ENCODE data around the gene CDK17. TPM values are rescaled to one million over a fixed set of nuclear protein-coding genes. Genes with fewer than 3 reads are reported as not detected.

The CDK17 gene
- total and polyA plus RNA-seq, 9 of the 15 experiments (the other 6 are each of a cell fraction or from before 2014, with no cell fraction given) = 4.8 to 39.3 (median 21.6) TPM

DNA sequence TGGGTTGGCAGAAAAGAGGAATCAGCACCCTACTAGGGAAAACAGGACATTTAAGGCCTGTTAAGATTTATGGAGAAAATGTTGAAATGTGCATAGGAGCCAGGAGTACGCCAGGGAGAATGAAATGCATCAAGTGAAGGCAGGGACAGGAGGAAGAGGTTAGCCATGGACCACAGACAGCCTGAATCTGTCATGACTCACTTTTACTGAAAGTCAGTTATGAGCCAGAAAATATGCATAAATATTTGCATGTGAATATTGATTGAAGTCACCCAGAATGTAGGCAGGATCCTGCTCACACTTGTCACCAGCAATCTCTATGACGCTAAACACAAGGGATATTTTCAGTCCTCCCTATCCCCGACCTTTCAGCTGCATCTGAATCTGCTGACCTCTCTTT, 25.1 kb upstream of the CDK17 start:
- BruUV-seq (replicated peaks) = no TSS peak
- CTCF ChIA-PET (ENCODE audit: low intra/inter-chr PET ratio) = no interaction called here
- no peak for DNase-seq (ENCODE audit: extremely low read depth in 1 of 4, low spot score in 3 of 4)
- no peaks in the 10 kb centered on the region for H4K20me1 ChIP-seq (replicated peaks; ENCODE audit: control insufficient read depth, insufficient read depth, low read length)
- H2AFZ ChIP-seq (ENCODE audit: low read depth, low read length) = no peak overlapping the region
- no peak overlapping the region for H3K4me3 ChIP-seq
- no peak overlapping the region for H3K27ac ChIP-seq (ENCODE audit: extremely low read depth, low read depth, low read length)
- 14% methylated on average over 3 of the region's 3 CpGs for WGBS (ENCODE audit: insufficient coverage, low coverage, missing lambda C conversion rate)
- no peaks in the 10 kb centered on the region for H3K36me3 ChIP-seq (ENCODE audit: control insufficient read depth, insufficient read depth, low read length)
- intact Hi-C loops (cut with micrococcal nuclease) = no loop called here
- in situ Hi-C loops (cut with MboI) = no loop called here
- H3K79me2 ChIP-seq (ENCODE audit: control insufficient read depth, insufficient read depth, low read length) = no peaks in the 10 kb centered on the region
- no peaks in the 10 kb centered on the region for H3K27me3 ChIP-seq (ENCODE audit: control insufficient read depth in 2 of 2, insufficient read depth in 2 of 2, low read length in 2 of 2)
- ATAC-seq = no peak
- no peak overlapping the region for H3K4me2 ChIP-seq (ENCODE audit: insufficient read depth, low read length)
- TF ChIP-seq NR3C1 (CRISPR knock-in tag; IDR thresholded peaks at IDR 0.05) = no peak
- TF ChIP-seq RCOR1 (IDR thresholded peaks at IDR 0.05; ENCODE audit: borderline replicate concordance in 1 of 2, low read depth in 2 of 2, low read length in 2 of 2) = no peak
- no peak for TF ChIP-seq WHSC1 (IDR thresholded peaks at IDR 0.05; ENCODE audit: low read length)
- no peak for TF ChIP-seq CBX3 (IDR thresholded peaks at IDR 0.05; ENCODE audit: borderline replicate concordance in 1 of 2, low read length in 2 of 2)
- TF ChIP-seq HDAC2 (IDR thresholded peaks at IDR 0.05) = no peak
- TF ChIP-seq IRF2 (CRISPR knock-in tag; IDR thresholded peaks at IDR 0.05) = no peak
- TF ChIP-seq TOE1 (IDR thresholded peaks at IDR 0.05; ENCODE audit: borderline replicate concordance) = no peak
- no peak for TF ChIP-seq TOE1 (CRISPR knock-in tag; IDR thresholded peaks at IDR 0.05; ENCODE audit: borderline replicate concordance, low read depth)
- no peak for TF ChIP-seq ZNF699 (CRISPR knock-in tag; IDR thresholded peaks at IDR 0.05; ENCODE audit: insufficient replicate concordance)
- TF ChIP-seq SRSF3 (IDR thresholded peaks at IDR 0.05; ENCODE audit: insufficient read depth, low read length) = no peak
- no peak for TF ChIP-seq ATF2 (CRISPR knock-in tag; IDR thresholded peaks at IDR 0.05)
- no peak for TF ChIP-seq CBFA2T2 (conservative IDR thresholded peaks at IDR 0.05)
- TF ChIP-seq ZNF79 (CRISPR knock-in tag; IDR thresholded peaks at IDR 0.05; ENCODE audit: low read depth) = no peak
- TF ChIP-seq KAT8 (IDR thresholded peaks at IDR 0.05; ENCODE audit: low read depth) = no peak
- no peak for TF ChIP-seq TFAP4 (CRISPR knock-in tag; IDR thresholded peaks at IDR 0.05; ENCODE audit: borderline replicate concordance)
- TF ChIP-seq TAF1 (IDR thresholded peaks at IDR 0.05; ENCODE audit: control insufficient read depth, extremely low read depth, insufficient read depth, low read length, severe bottlenecking) = no peak
- no peak for TF ChIP-seq KAT2B (IDR thresholded peaks at IDR 0.05; ENCODE audit: low read depth, low read length)
- H3K4me1 ChIP-seq (replicated peaks in 1 of 2; ENCODE audit: control insufficient read depth in 2 of 2, insufficient read depth in 2 of 2, low read length in 2 of 2) = no peaks in the 10 kb centered on the region; a peak in 1 of 5 replicates
- FAIRE-seq = no peak
- H3K9me1 ChIP-seq (ENCODE audit: control insufficient read depth, insufficient read depth, low read length) = no peaks in the 10 kb centered on the region
- POLR2A ChIA-PET = no interaction called here
- no peaks in the 10 kb centered on the region for H3K9me3 ChIP-seq (replicated peaks; ENCODE audit: control insufficient read depth, insufficient read depth, low read depth, low read length)
- no peak overlapping the region for H3K9ac ChIP-seq (ENCODE audit: insufficient read depth in 1 of 2, low read depth in 2 of 2, low read length in 2 of 2)

All from K562 (cell line).